ENCODE results near the gene HSPA6. TPM values are rescaled to one million over a fixed set of nuclear protein-coding genes. Genes with fewer than 3 reads are reported as not detected.
"Not testable (repeated sequence)": the region's sequence is repeated elsewhere in the genome, so short reads cannot be mapped to it uniquely, and the experiment has no call there.

Gene HSPA6
- total RNA-seq, 1 donor: 0.36 TPM

GRCh38 chr1:161549652-161550051 is 25.3 kb downstream of the HSPA6 start, which contains the start of gene FCGR3A:
Gene FCGR3A, minus strand, starts transcription at chr1:161549818. Its CDS starts 82 bp downstream, at chr1:161549736.
- Histone ChIP-seq H3K4me2 (ENCODE audit: insufficient read depth, low read length) (no peak within 1 kb of the TSS), H3K9me3 (ENCODE audit: low read depth, low read length) (no peaks in the 10 kb centered on the region), H2AFZ (ENCODE audit: low read length) (no peak within 1 kb of the TSS), H3K27me3 (ENCODE audit: insufficient read depth, low read length) (no peaks in the 10 kb centered on the region), H3K36me3 (ENCODE audit: insufficient read depth, low read length) (no peaks in the 10 kb centered on the region), H3K4me1 (ENCODE audit: insufficient read depth, low read length) (no peaks in the 10 kb centered on the region), H4K20me1 (ENCODE audit: insufficient read depth, low read length) (no peaks in the 10 kb centered on the region), H3K79me2 (ENCODE audit: insufficient read depth, low read length) (no peaks in the 10 kb centered on the region), H3K27ac (ENCODE audit: low read depth, low read length) (no peak within 1 kb of the TSS), H3K4me3 (ENCODE audit: insufficient read depth, low read length) (no peak within 1 kb of the TSS)
- TF ChIP-seq, protein P1, sequence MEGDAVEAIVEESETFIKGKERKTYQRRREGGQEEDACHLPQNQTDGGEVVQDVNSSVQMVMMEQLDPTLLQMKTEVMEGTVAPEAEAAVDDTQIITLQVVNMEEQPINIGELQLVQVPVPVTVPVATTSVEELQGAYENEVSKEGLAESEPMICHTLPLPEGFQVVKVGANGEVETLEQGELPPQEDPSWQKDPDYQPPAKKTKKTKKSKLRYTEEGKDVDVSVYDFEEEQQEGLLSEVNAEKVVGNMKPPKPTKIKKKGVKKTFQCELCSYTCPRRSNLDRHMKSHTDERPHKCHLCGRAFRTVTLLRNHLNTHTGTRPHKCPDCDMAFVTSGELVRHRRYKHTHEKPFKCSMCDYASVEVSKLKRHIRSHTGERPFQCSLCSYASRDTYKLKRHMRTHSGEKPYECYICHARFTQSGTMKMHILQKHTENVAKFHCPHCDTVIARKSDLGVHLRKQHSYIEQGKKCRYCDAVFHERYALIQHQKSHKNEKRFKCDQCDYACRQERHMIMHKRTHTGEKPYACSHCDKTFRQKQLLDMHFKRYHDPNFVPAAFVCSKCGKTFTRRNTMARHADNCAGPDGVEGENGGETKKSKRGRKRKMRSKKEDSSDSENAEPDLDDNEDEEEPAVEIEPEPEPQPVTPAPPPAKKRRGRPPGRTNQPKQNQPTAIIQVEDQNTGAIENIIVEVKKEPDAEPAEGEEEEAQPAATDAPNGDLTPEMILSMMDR (IDR thresholded peaks at IDR 0.05; ENCODE audit: extremely low read depth, low read depth, low read length): no peak
- no peak for DNase-seq (ENCODE audit: insufficient read length, low spot score, missing footprints)

DNA sequence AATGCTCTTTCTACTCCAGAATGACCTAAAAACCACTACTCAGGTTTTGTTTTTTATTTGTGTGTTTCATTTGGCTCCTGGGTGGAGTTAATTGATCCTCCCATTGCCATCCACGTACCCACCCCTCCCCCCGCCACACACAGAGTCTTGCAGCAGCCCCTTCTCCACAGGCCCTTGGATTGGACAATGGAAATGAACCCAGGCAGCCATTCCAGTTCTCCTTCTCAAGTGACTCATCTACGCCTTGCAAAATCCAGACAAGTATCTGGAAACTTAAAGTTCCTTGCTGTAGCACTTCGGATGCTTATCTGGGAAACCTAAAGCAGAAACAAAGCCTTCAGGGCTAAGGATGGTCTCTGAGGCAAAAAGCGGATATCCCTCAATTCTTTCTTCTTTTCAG is 26.6 kb downstream of the HSPA6 start:
- not testable (repeated sequence) for H3K4me3 ChIP-seq (ENCODE audit: insufficient read depth, low read length); H3K27ac ChIP-seq (ENCODE audit: low read depth, low read length)

DNA sequence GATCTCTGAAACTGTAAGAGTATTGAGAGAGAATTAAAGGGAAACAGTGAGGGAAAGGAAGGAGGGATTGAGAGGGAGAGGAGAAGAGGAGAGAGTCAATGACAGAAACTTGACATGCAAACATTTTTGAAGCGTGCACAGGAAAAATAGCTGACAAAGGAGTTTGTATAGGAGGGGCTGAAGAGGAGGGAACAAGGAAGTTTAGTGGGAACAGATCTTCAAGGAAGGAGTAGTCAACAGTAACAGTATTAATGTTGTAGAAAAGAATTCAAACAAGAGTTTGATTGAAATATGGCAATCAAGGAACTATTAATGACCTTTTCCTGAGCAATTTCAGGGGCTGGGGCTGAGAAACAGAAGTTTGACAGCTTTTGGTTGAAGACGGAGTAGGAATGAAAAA is 29.3 kb downstream of the HSPA6 start:
- not testable (repeated sequence) for DNase-seq (ENCODE audit: insufficient read length, low spot score, missing footprints); H3K4me1 ChIP-seq (ENCODE audit: insufficient read depth, low read length); H3K79me2 ChIP-seq (ENCODE audit: insufficient read depth, low read length); H3K27me3 ChIP-seq (ENCODE audit: insufficient read depth, low read length); H4K20me1 ChIP-seq (ENCODE audit: insufficient read depth, low read length); H3K4me2 ChIP-seq (ENCODE audit: insufficient read depth, low read length); H2AFZ ChIP-seq (ENCODE audit: low read length); H3K36me3 ChIP-seq (ENCODE audit: insufficient read depth, low read length); H3K4me3 ChIP-seq (ENCODE audit: insufficient read depth, low read length); H3K9me3 ChIP-seq (ENCODE audit: low read depth, low read length); H3K27ac ChIP-seq (ENCODE audit: low read depth, low read length)

More for the DNA sequence above, 26.6 kb downstream of the HSPA6 start:
- H2AFZ ChIP-seq (ENCODE audit: low read length); H3K4me1 ChIP-seq (ENCODE audit: insufficient read depth, low read length); H3K79me2 ChIP-seq (ENCODE audit: insufficient read depth, low read length); H3K9me3 ChIP-seq (ENCODE audit: low read depth, low read length); DNase-seq (ENCODE audit: insufficient read length, low spot score, missing footprints); H3K27me3 ChIP-seq (ENCODE audit: insufficient read depth, low read length); H3K36me3 ChIP-seq (ENCODE audit: insufficient read depth, low read length); H4K20me1 ChIP-seq (ENCODE audit: insufficient read depth, low read length); H3K4me2 ChIP-seq (ENCODE audit: insufficient read depth, low read length): not testable (repeated sequence)

DNA sequence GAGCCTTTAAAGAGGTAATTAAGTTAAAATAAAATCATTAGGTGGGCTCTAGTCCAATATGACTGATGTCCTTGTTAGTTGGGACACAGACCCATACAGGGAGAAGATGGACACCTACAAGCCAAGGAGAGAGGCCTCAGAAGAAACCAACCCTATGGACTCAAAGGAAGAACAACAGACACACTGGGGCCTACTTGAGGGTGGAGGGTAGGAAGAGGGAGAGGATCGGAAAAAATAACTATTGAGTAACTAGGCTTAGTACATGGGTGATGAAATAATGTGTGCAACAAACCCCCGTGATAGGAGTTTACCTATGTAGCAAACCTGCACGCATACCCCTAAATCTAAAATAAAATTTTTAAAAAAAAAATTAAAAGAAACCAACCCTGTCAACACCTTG is 30.0 kb downstream of the HSPA6 start:
- H3K36me3 ChIP-seq (ENCODE audit: insufficient read depth, low read length); H3K4me2 ChIP-seq (ENCODE audit: insufficient read depth, low read length); DNase-seq (ENCODE audit: insufficient read length, low spot score, missing footprints); H3K9me3 ChIP-seq (ENCODE audit: low read depth, low read length); H3K79me2 ChIP-seq (ENCODE audit: insufficient read depth, low read length); H3K27ac ChIP-seq (ENCODE audit: low read depth, low read length); H3K27me3 ChIP-seq (ENCODE audit: insufficient read depth, low read length); H4K20me1 ChIP-seq (ENCODE audit: insufficient read depth, low read length); H2AFZ ChIP-seq (ENCODE audit: low read length); H3K4me1 ChIP-seq (ENCODE audit: insufficient read depth, low read length); H3K4me3 ChIP-seq (ENCODE audit: insufficient read depth, low read length): not testable (repeated sequence)

GRCh38 chr1:161554815-161555417 is 30.6 kb downstream of the HSPA6 start:
- H3K79me2 ChIP-seq (ENCODE audit: insufficient read depth, low read length); H3K27ac ChIP-seq (ENCODE audit: low read depth, low read length); H3K9me3 ChIP-seq (ENCODE audit: low read depth, low read length); H2AFZ ChIP-seq (ENCODE audit: low read length); H3K4me2 ChIP-seq (ENCODE audit: insufficient read depth, low read length); H3K4me3 ChIP-seq (ENCODE audit: insufficient read depth, low read length); H4K20me1 ChIP-seq (ENCODE audit: insufficient read depth, low read length); H3K27me3 ChIP-seq (ENCODE audit: insufficient read depth, low read length); H3K36me3 ChIP-seq (ENCODE audit: insufficient read depth, low read length); H3K4me1 ChIP-seq (ENCODE audit: insufficient read depth, low read length); DNase-seq (ENCODE audit: insufficient read length, low spot score, missing footprints): not testable (repeated sequence)

DNA sequence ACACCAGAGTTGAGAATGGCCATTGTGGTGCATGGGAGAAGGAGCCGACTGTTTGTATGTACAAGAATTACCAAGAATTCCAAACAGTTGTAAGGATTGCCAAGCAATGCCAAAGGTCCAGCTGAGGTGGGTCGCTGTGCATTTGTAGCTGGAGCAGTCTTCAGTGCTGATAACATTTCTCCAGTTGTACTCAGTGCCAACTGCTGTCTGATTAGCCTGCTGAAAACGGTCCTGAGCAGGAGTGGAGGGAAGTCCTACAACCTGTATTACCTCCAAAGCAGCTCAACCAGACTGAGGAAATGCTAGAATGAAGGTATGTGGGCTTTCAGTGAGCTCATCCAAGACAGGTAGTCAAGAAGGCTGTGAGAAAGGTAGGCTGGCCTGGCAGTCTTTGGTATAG is 31.8 kb downstream of the HSPA6 start:
- not testable (repeated sequence) for H2AFZ ChIP-seq (ENCODE audit: low read length); H3K27ac ChIP-seq (ENCODE audit: low read depth, low read length); DNase-seq (ENCODE audit: insufficient read length, low spot score, missing footprints); H3K9me3 ChIP-seq (ENCODE audit: low read depth, low read length); H3K4me2 ChIP-seq (ENCODE audit: insufficient read depth, low read length); H3K36me3 ChIP-seq (ENCODE audit: insufficient read depth, low read length); H3K4me3 ChIP-seq (ENCODE audit: insufficient read depth, low read length); H3K4me1 ChIP-seq (ENCODE audit: insufficient read depth, low read length); H3K79me2 ChIP-seq (ENCODE audit: insufficient read depth, low read length); H3K27me3 ChIP-seq (ENCODE audit: insufficient read depth, low read length); H4K20me1 ChIP-seq (ENCODE audit: insufficient read depth, low read length)

DNA sequence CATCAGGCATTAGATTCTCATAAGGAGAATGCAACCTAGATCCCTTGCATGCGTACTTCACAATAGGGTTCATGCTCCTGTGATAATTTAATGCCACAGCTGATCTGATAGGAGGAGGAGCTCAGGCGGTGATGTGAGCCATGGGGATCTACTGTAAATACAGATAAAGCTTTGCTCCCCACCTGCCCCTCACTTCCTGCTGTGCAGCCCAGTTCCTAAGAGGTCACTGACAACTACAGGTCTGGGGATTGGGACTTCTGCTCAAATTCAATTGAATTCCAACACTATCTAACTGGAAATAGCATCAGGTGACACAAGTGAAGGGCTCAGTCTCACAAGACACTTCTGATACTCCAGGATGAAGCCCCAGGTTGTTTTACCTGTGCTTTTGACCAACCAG is 32.6 kb downstream of the HSPA6 start:
- H3K36me3 ChIP-seq (ENCODE audit: insufficient read depth, low read length); H3K79me2 ChIP-seq (ENCODE audit: insufficient read depth, low read length); H3K27me3 ChIP-seq (ENCODE audit: insufficient read depth, low read length); H3K27ac ChIP-seq (ENCODE audit: low read depth, low read length); H3K4me1 ChIP-seq (ENCODE audit: insufficient read depth, low read length); H3K4me3 ChIP-seq (ENCODE audit: insufficient read depth, low read length); H4K20me1 ChIP-seq (ENCODE audit: insufficient read depth, low read length); DNase-seq (ENCODE audit: insufficient read length, low spot score, missing footprints); H2AFZ ChIP-seq (ENCODE audit: low read length); H3K9me3 ChIP-seq (ENCODE audit: low read depth, low read length); H3K4me2 ChIP-seq (ENCODE audit: insufficient read depth, low read length): not testable (repeated sequence)

DNA sequence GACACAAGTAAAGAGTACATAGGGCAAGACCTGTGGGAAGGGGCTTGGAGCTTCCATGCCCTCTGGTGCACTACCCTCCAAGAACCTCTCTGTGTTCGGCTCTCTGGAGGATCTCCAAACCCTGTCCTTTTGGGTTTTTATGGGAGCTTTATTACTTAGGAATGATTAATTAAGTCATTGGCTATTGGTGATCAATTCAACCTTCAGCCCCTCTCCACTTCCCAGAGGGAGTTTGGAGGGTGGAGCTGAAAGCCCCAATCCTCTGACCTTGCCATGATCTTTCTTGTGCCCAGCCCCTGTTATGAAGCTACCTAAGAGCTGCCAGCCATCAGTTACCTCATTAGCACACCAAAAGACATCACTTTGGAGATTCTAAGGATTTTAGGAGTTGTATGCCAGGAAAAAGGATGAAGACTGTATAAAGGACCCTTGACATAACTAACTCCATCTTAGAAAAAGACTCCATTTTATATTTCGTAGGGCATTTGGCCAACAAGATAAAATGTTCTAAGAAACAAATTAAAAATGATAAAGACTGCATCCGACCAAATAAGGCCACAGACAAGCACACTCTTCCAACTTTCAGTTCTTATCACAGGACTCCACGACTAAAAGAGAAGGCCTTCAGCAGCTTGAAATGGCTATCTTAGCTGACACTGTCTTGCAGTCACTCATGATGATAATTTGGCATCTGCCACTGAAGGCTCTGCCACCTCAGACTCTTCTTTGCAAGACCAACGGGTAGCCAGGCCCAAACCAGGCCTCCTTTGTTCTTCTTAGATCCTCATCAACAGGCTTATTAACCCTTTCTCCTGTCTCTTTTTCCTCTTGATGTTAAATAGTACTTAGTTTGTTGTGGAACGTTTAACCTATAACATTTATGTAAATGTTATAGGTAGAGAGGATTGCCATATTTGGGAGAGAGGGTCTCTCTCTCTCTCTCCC is 33.4 kb downstream of the HSPA6 start:
- not testable (repeated sequence) for H3K4me3 ChIP-seq (ENCODE audit: insufficient read depth, low read length); H3K27me3 ChIP-seq (ENCODE audit: insufficient read depth, low read length); H3K36me3 ChIP-seq (ENCODE audit: insufficient read depth, low read length); DNase-seq (ENCODE audit: insufficient read length, low spot score, missing footprints); H4K20me1 ChIP-seq (ENCODE audit: insufficient read depth, low read length); H3K27ac ChIP-seq (ENCODE audit: low read depth, low read length); H3K4me1 ChIP-seq (ENCODE audit: insufficient read depth, low read length); H3K9me3 ChIP-seq (ENCODE audit: low read depth, low read length); H2AFZ ChIP-seq (ENCODE audit: low read length); H3K4me2 ChIP-seq (ENCODE audit: insufficient read depth, low read length); H3K79me2 ChIP-seq (ENCODE audit: insufficient read depth, low read length)

Data from osteoblast (primary cell).